Heart left ventricle (tissue), 16 donors: Measurements from ENCODE around the gene MRM2. TPM values are rescaled to one million over a fixed set of nuclear protein-coding genes. Genes with fewer than 3 reads are reported as not detected.

ENCODE experiments used
- ATAC-seq, 4 donors: fragments of 200-7000 bp; cut with Tn5 transposase; one replicate each; pipeline ENCODE4 v1.9.1; 2020 to 2022; ENCODE audit warnings: moderate library complexity in 4 of 4, mild to moderate bottlenecking in 3 of 4, moderate number of reproducible peaks in 1 of 4
- DNase-seq, 5 donors: peaks; one replicate each; pipeline ENCODE4 v3.0.0-alpha.2; 2020
- H3K27ac ChIP-seq, 12 donors: fragments of 200-600 bp; sonication (generic) in 4 of 12; one replicate each; pipeline versions ENCODE4 v1.5.0 to v1.8.0; 2016 to 2022; ENCODE audit warnings: mild to moderate bottlenecking in 2 of 12
- H3K27me3 ChIP-seq, 9 donors: fragments of 200-600 bp; sonication (generic) in 2 of 9; one replicate each; pipeline versions ENCODE4 v1.5.1 to v1.8.0; 2016 to 2022; ENCODE audit warnings: mild to moderate bottlenecking in 3 of 9
- H3K36me3 ChIP-seq, 9 donors: fragments of 200-600 bp; sonication (generic) in 2 of 9; one replicate each; pipeline versions ENCODE4 v1.5.0 to v1.8.0; 2018 to 2022; ENCODE audit warnings: mild to moderate bottlenecking in 2 of 9
- H3K4me1 ChIP-seq, 12 donors: fragments of 200-600 bp; sonication (generic) in 4 of 12; one replicate each; pipeline versions ENCODE4 v1.5.0 to v1.8.0; 2016 to 2022; ENCODE audit warnings: mild to moderate bottlenecking in 3 of 12
- H3K4me3 ChIP-seq, 12 donors: fragments of 200-600 bp; sonication (generic) in 4 of 12; one replicate each; pipeline versions ENCODE4 v1.5.0 to v1.8.0; 2017 to 2022; ENCODE audit warnings: mild to moderate bottlenecking in 9 of 12, moderate library complexity in 4 of 12
- H3K9me3 ChIP-seq, 12 donors: fragments of 200-600 bp; sonication (generic) in 4 of 12; one replicate each; pipeline versions ENCODE4 v1.5.0 to v1.8.0; 2016 to 2022; ENCODE audit warnings: mild to moderate bottlenecking in 1 of 12
- CTCF ChIP-seq, 12 donors: fragments of 200-600 bp; sonication (generic) in 4 of 12; IDR thresholded peaks; one replicate each; pipeline versions ENCODE4 v1.5.0 to v1.8.0; 2018 to 2022; ENCODE audit warnings: antibody characterized with exemption in 12 of 12, mild to moderate bottlenecking in 5 of 12
- POLR2A ChIP-seq, 2 donors: fragments of 450-650 bp; IDR thresholded peaks; one replicate each; pipeline ENCODE4 v1.6.1; 2017; ENCODE audit warnings: antibody characterized with exemption in 2 of 2, mild to moderate bottlenecking in 2 of 2, moderate library complexity in 2 of 2
- WGBS, 4 donors: extraction: QIAGEN DNeasy Blood & Tissue Kit in 2 of 4; methylation state at CpG; one replicate each; pipeline versions ENCODE4 v1.1.5 to v1.1.7; 2013 to 2018; 5-methylcytosine and 5-hydroxymethylcytosine counted together
- intact Hi-C, 10 donors: fragments of 100-400 bp; cut with DNase I; formaldehyde crosslinking; loops; one replicate each; pipeline versions ENCODE4 v1.11.1 to v1.14.2; 2022
- polyA plus RNA-seq, 2 donors: library from polyadenylated mRNA; stranded (reverse); fragments of 200-250 nt; gene quantifications; one replicate each; pipeline ENCODE4 v1.2.3, GENCODE V29; 2013
- total RNA-seq, 9 donors: library from RNA; depleted of rRNA in 2 of 9; stranded (reverse); fragments of >200 nt in 2 of 9; fragmentation: NEBNext Ultra II Directional in 3 of 9; extraction: Animal tissue kit (Norgen Biotek cat#: 25700) in 3 of 9; gene quantifications; one replicate each; pipeline versions ENCODE4 v1.1.0 to v1.2.4, GENCODE V29; 2016 to 2023
- donor health status: ischemic (EF 13 %, LVEDD 7.1; RV severe dilation, severe dysfunction).
- donor health status: healthy with polysubstance abuse.
- donor health status: DM: no; HTN: yes; CAD: no.
- donor health status: DM: no; HTN: no; CAD: no.
- donor health status: ischemic (EF 25% LVEDD 6.9; RV normal size, moderate dysfunction).
- donor health status: ischemic (EF 25% LVEDD 5.7; RV mildly dilated, moderate dysfunction).
- donor health status: healthy.
- donor health status: DM: yes; HTN: yes; CAD: no.
- donor health status: ischemic (EF 35%, LVEDD 5.7; RV mildly dilated, moderate dysfunction).
- donor health status: nonischemic (EF 11% LVEDD 7.7; RV severe dilation, severe dysfunction).
- donor health status: DM: yes; HTN: yes; CAD: no.
- donor health status: PGD.
- donor health status: ischemic (EF 29% LVEDD 5.4; RV normal size, mild dysfunction).
- donor health status: nonischemic (EF 23%, LVEDD 6.1; RV moderate dilation, normal function).

Gene MRM2
- total and polyA plus RNA-seq, 11 donors, result 14.2 to 31.5 (median 20.3) TPM

GRCh38 chr7:2192831-2193534 lies 49.0 kb downstream of the MRM2 start:
- intact Hi-C loops, result no loop called here
- Histone ChIP-seq H3K4me3 (no peak overlapping the region), H3K4me1 (peaks cover 0 to 29% (median 15%) of the 10 kb centered on the region in 12 donors), H3K9me3 (peaks cover 0 to 26% (median 0%) of the 10 kb centered on the region in 12 donors), H3K27ac (no peak overlapping the region), H3K27me3 (no peaks in the 10 kb centered on the region), H3K36me3 (peaks cover 0 to 23% (median 0%) of the 10 kb centered on the region in 9 donors)
- no peak for TF ChIP-seq CTCF (IDR thresholded peaks at IDR 0.05)
- TF ChIP-seq POLR2A (IDR thresholded peaks at IDR 0.05), result no peak
- WGBS, 4 donors, result 87 to 95% (median 88%) methylated on average over 10 to 18 of the region's 18 CpGs
- ATAC-seq (no peak), DNase-seq (no peak)

- peaks cover 0 to 16% (median 0%) of the 10 kb centered on the region in 9 donors for H3K36me3 ChIP-seq
- peaks cover 0 to 13% (median 9%) of the 10 kb centered on the region in 12 donors for H3K4me1 ChIP-seq
- H3K9me3 ChIP-seq, result peaks cover 0 to 26% (median 0%) of the 10 kb centered on the region in 12 donors
- no peak overlapping the region for H3K27ac ChIP-seq
- no peak for ATAC-seq
- no peaks in the 10 kb centered on the region for H3K27me3 ChIP-seq
- TF ChIP-seq CTCF (IDR thresholded peaks at IDR 0.05) (no peak), POLR2A (IDR thresholded peaks at IDR 0.05) (no peak)
- 93 to 97% (median 96%) methylated on average over 9 of the region's 9 CpGs for WGBS, 4 donors
- DNase-seq, result no peak
- intact Hi-C loops, result no loop called here
- H3K4me3 ChIP-seq, result no peak overlapping the region
These were observed 51.0 kb downstream of the MRM2 start for GRCh38 chr7:2191016-2191415.

GRCh38 chr7:2190531-2190930 lies 51.5 kb downstream of the MRM2 start:
- ATAC-seq, result no peak
- Histone ChIP-seq H3K9me3 (peaks cover 0 to 22% (median 0%) of the 10 kb centered on the region in 12 donors), H3K27ac (no peak overlapping the region), H3K4me3 (no peak overlapping the region), H3K4me1 (peaks cover 0 to 8% (median 4%) of the 10 kb centered on the region in 12 donors), H3K27me3 (no peaks in the 10 kb centered on the region), H3K36me3 (peaks cover 0 to 14% (median 0%) of the 10 kb centered on the region in 9 donors)
- intact Hi-C loops, result no loop called here
- TF ChIP-seq CTCF (IDR thresholded peaks at IDR 0.05) (no peak), POLR2A (IDR thresholded peaks at IDR 0.05) (no peak)
- 89 to 93% (median 91%) methylated on average over 10 of the region's 10 CpGs for WGBS, 4 donors
- DNase-seq, result no peak

GRCh38 chr7:2186166-2186565 lies 55.8 kb downstream of the MRM2 start:
- Histone ChIP-seq H3K4me1 (no peaks in the 10 kb centered on the region), H3K27ac (no peak overlapping the region), H3K4me3 (no peak overlapping the region), H3K27me3 (no peaks in the 10 kb centered on the region), H3K36me3 (peaks cover 0 to 10% (median 0%) of the 10 kb centered on the region in 9 donors), H3K9me3 (peaks cover 0 to 16% (median 0%) of the 10 kb centered on the region in 12 donors)
- TF ChIP-seq POLR2A (IDR thresholded peaks at IDR 0.05) (no peak), CTCF (IDR thresholded peaks at IDR 0.05) (no peak)
- DNase-seq, result no peak
- WGBS, 4 donors, result 88 to 92% (median 91%) methylated on average over 4 of the region's 4 CpGs
- ATAC-seq, result no peak
- intact Hi-C loops, result no loop called here
